SU-DHL-6 (cell line): ENCODE results near the gene UPK3A.

Source experiments
- H2AFZ ChIP-seq: fragments of 200-600 bp; sonication (generic); 2 replicates; pipeline ENCODE4 v1.6.1; 2014; ENCODE audit warnings: low read depth, mild to moderate bottlenecking, moderate library complexity, mixed read lengths, antibody characterized with exemption, low read length; ENCODE audit not compliant: severe bottlenecking
- H3F3A ChIP-seq: fragments of 200-600 bp; shearing (Covaris generic); 2 replicates; pipeline ENCODE4 v1.6.0; 2016; ENCODE audit warnings: antibody characterized with exemption, mild to moderate bottlenecking; ENCODE audit not compliant: insufficient read depth
- H3K27ac ChIP-seq: fragments of 200-600 bp; sonication (generic); 2 replicates; pipeline ENCODE4 v1.5.1; 2016; ENCODE audit warnings: low read depth, mild to moderate bottlenecking, low read length, moderate library complexity, mixed read lengths
- H3K27me3 ChIP-seq: fragments of 200-600 bp; sonication (generic), shearing (Covaris generic); 2 replicates; pipeline ENCODE4 v1.6.0; 2014; ENCODE audit warnings: mild to moderate bottlenecking, low read length
- H3K36me3 ChIP-seq: fragments of 200-600 bp; sonication (generic); 2 replicates; pipeline ENCODE4 v1.6.1; 2014; ENCODE audit warnings: mild to moderate bottlenecking, low read length, mixed read lengths
- H3K4me2 ChIP-seq: fragments of 300-600, 200-600 bp; shearing (Covaris generic), sonication (generic); 2 replicates; pipeline ENCODE4 v1.6.0; 2014; ENCODE audit warnings: low read length, low read depth, mild to moderate bottlenecking; ENCODE audit not compliant: poor library complexity, severe bottlenecking
- H3K4me3 ChIP-seq: fragments of 200-600 bp; sonication (generic); 2 replicates; pipeline ENCODE4 v1.5.1; 2014; ENCODE audit warnings: antibody characterized with exemption, low read length, mild to moderate bottlenecking, mixed read lengths; ENCODE audit not compliant: insufficient read depth, poor library complexity, severe bottlenecking
- H3K79me2 ChIP-seq: fragments of 200-600 bp; sonication (generic); 2 replicates; pipeline ENCODE4 v1.6.1; 2014; ENCODE audit warnings: mild to moderate bottlenecking, low read length, moderate library complexity; ENCODE audit not compliant: insufficient read depth
- H3K9ac ChIP-seq: fragments of 200-600 bp; sonication (generic); 2 replicates; pipeline ENCODE4 v1.7.0; 2014; ENCODE audit warnings: mild to moderate bottlenecking, low read length
- H3K9me2 ChIP-seq: fragments of 200-600 bp; sonication (generic); replicated peaks from 2 replicates; pipeline ENCODE4 v1.6.1; 2014; ENCODE audit warnings: low read length; ENCODE audit not compliant: insufficient read depth
- H3K9me3 ChIP-seq: fragments of 200-600 bp; sonication (generic); 2 replicates; pipeline ENCODE4 v1.6.1; 2014; ENCODE audit warnings: low read length, mixed read lengths; ENCODE audit not compliant: insufficient read depth
- H4K20me1 ChIP-seq: fragments of 200-600 bp; sonication (generic); 2 replicates; pipeline ENCODE4 v1.6.1; 2014; ENCODE audit warnings: low read depth, mild to moderate bottlenecking, antibody characterized with exemption, low read length, moderate library complexity, mixed read lengths
- CTCF ChIP-seq: fragments of 200-600 bp; sonication (generic); IDR thresholded peaks from one replicate; pipeline ENCODE4 v1.5.1; 2017; ENCODE audit warnings: antibody characterized with exemption, mild to moderate bottlenecking, low read length, moderate library complexity; ENCODE audit not compliant: insufficient read depth, poor library complexity, severe bottlenecking
- EZH2phosphoT487 ChIP-seq: fragments of 200-600 bp; sonication (generic), shearing (Covaris generic); conservative IDR thresholded peaks from 2 replicates; pipeline ENCODE4 v1.6.1; 2018; ENCODE audit warnings: mild to moderate bottlenecking, antibody characterized with exemption, low read length, moderate library complexity, mixed read lengths

UPK3A gene

GRCh38 chr22:45312856-45313255 is 28.1 kb downstream of the UPK3A start:
- Histone ChIP-seq H3K27ac (no peak overlapping the region), H2AFZ (no peak overlapping the region), H3K9me3 (no peaks in the 10 kb centered on the region), H3K9me2 (no peaks in the 10 kb centered on the region), H3F3A (peaks cover 2% of the 10 kb centered on the region; the same call in 1 of the 2 replicates), H3K9ac (no peak overlapping the region), H3K4me3 (no peak overlapping the region), H3K79me2 (peaks cover 9% of the 10 kb centered on the region), H3K27me3 (no peaks in the 10 kb centered on the region), H3K4me2 (no peak overlapping the region), H3K36me3 (no peaks in the 10 kb centered on the region), H4K20me1 (no peaks in the 10 kb centered on the region)
- TF ChIP-seq CTCF: no peak
- no peak for TF ChIP-seq EZH2phosphoT487

- H3K4me2 ChIP-seq: no peak overlapping the region
- no peaks in the 10 kb centered on the region for H3K9me3 ChIP-seq
- no peaks in the 10 kb centered on the region for H3K27me3 ChIP-seq
- H3K4me3 ChIP-seq: no peak overlapping the region
- H2AFZ ChIP-seq: no peak overlapping the region
- H3K9me2 ChIP-seq: no peaks in the 10 kb centered on the region
- no peak for TF ChIP-seq EZH2phosphoT487
- TF ChIP-seq CTCF: no peak
- no peak overlapping the region for H3K27ac ChIP-seq
- no peak overlapping the region for H3K9ac ChIP-seq
- peaks cover 6% of the 10 kb centered on the region; the same call in 1 of the 2 replicates for H3F3A ChIP-seq
- H3K79me2 ChIP-seq: peaks cover 18% of the 10 kb centered on the region
- no peaks in the 10 kb centered on the region for H3K36me3 ChIP-seq
- H4K20me1 ChIP-seq: no peaks in the 10 kb centered on the region
Measured at GRCh38 chr22:45314054-45314721, 29.4 kb downstream of the UPK3A start.

GRCh38 chr22:45314786-45315185 is 30.0 kb downstream of the UPK3A start:
- Histone ChIP-seq H3K9ac (no peak overlapping the region), H2AFZ (no peak overlapping the region)

GRCh38 chr22:45316796-45317526 is 32.2 kb downstream of the UPK3A start:
- TF ChIP-seq EZH2phosphoT487 (no peak), CTCF (no peak)
- no peaks in the 10 kb centered on the region for H3K9me2 ChIP-seq
- no peak overlapping the region for H3K4me3 ChIP-seq
- no peaks in the 10 kb centered on the region for H3K9me3 ChIP-seq
- no peak overlapping the region for H3K9ac ChIP-seq
- no peak overlapping the region for H3K4me2 ChIP-seq
- no peaks in the 10 kb centered on the region for H3K27me3 ChIP-seq
- H2AFZ ChIP-seq: no peak overlapping the region
- no peaks in the 10 kb centered on the region for H3K36me3 ChIP-seq
- no peaks in the 10 kb centered on the region for H4K20me1 ChIP-seq
- H3F3A ChIP-seq: peaks cover 6% of the 10 kb centered on the region; the same call in 1 of the 2 replicates
- H3K79me2 ChIP-seq: peaks cover 18% of the 10 kb centered on the region
- no peak overlapping the region for H3K27ac ChIP-seq

More at GRCh38 chr22:45314786-45315185, 30.0 kb downstream of the UPK3A start:
- Histone ChIP-seq H3K9me2 (no peaks in the 10 kb centered on the region), H3K79me2 (peaks cover 23% of the 10 kb centered on the region), H3K27ac (no peak overlapping the region), H3F3A (peaks cover 6% of the 10 kb centered on the region; the same call in 1 of the 2 replicates), H3K4me2 (no peak overlapping the region), H3K36me3 (no peaks in the 10 kb centered on the region), H3K4me3 (no peak overlapping the region), H4K20me1 (no peaks in the 10 kb centered on the region), H3K27me3 (no peaks in the 10 kb centered on the region), H3K9me3 (no peaks in the 10 kb centered on the region)
- TF ChIP-seq EZH2phosphoT487: no peak
